OCI-LY3 (cell line): ENCODE data around the gene CD58.

ENCODE experiments used
- H2AFZ ChIP-seq: fragments of 200-600, 300-600 bp; shearing (Covaris generic); 2 replicates; pipeline ENCODE4 v1.6.0; 2014; ENCODE audit warnings: antibody characterized with exemption, low read depth, low read length
- H3K27ac ChIP-seq: fragments of 200-600, 300-600 bp; sonication (generic); 2 replicates; pipeline ENCODE4 v1.5.1; 2014; ENCODE audit warnings: mild to moderate bottlenecking, low read length, moderate library complexity, mixed read lengths
- H3K27me3 ChIP-seq: fragments of 200-600, 300-600 bp; sonication (generic); 2 replicates; pipeline ENCODE4 v1.6.1; 2014; ENCODE audit warnings: low read depth, low read length, mixed read lengths
- H3K36me3 ChIP-seq: fragments of 200-600, 300-600 bp; sonication (generic); replicated peaks from 2 replicates; pipeline ENCODE3; 2014; ENCODE audit warnings: low read depth, low read length, mixed read lengths
- H3K4me1 ChIP-seq: fragments of 300-600, 200-600 bp; sonication (generic); 2 replicates; pipeline ENCODE4 v1.6.1; 2014; ENCODE audit warnings: low read length, mixed read lengths
- H3K4me2 ChIP-seq: fragments of 200-600, 300-600 bp; sonication (generic); 2 replicates; pipeline ENCODE4 v1.6.1; 2014; ENCODE audit warnings: low read length, mixed read lengths
- H3K4me3 ChIP-seq: fragments of 300-600, 200-600 bp; sonication (generic); 2 replicates; pipeline ENCODE4 v1.5.1; 2014; ENCODE audit warnings: antibody characterized with exemption, mild to moderate bottlenecking, low read length, moderate library complexity
- H3K79me2 ChIP-seq: fragments of 300-600, 200-600 bp; shearing (Covaris generic); 2 replicates; pipeline ENCODE4 v1.6.1; 2014; ENCODE audit warnings: mild to moderate bottlenecking, low read length, mixed read lengths
- H3K9ac ChIP-seq: fragments of 300-600, 200-600 bp; shearing (Covaris generic); 2 replicates; pipeline ENCODE4 v1.6.0; 2014; ENCODE audit warnings: mild to moderate bottlenecking, low read length, moderate library complexity
- H3K9me3 ChIP-seq: fragments of 200-600, 300-600 bp; shearing (Covaris generic); 2 replicates; pipeline ENCODE4 v1.6.1; 2014; ENCODE audit warnings: low read length, mixed read lengths; ENCODE audit not compliant: insufficient read depth
- H4K20me1 ChIP-seq: fragments of 200-600, 300-600 bp; sonication (generic); 2 replicates; pipeline ENCODE4 v1.6.1; 2016; ENCODE audit warnings: low read length, mixed read lengths; ENCODE audit not compliant: insufficient read depth
- EZH2phosphoT487 ChIP-seq: fragments of 200-600 bp; shearing (Covaris generic); IDR thresholded peaks from 2 replicates; pipeline ENCODE4 v1.6.1; 2018; ENCODE audit warnings: antibody characterized with exemption, mixed run types, low read depth
- TF ChIP-seq, protein P1 (sequence below): fragments of 200-600, 300-600 bp; sonication (generic); IDR thresholded peaks from 2 replicates; pipeline ENCODE4 v1.5.1; 2014; ENCODE audit warnings: antibody characterized with exemption, low read length, low read depth

CD58 gene

DNA sequence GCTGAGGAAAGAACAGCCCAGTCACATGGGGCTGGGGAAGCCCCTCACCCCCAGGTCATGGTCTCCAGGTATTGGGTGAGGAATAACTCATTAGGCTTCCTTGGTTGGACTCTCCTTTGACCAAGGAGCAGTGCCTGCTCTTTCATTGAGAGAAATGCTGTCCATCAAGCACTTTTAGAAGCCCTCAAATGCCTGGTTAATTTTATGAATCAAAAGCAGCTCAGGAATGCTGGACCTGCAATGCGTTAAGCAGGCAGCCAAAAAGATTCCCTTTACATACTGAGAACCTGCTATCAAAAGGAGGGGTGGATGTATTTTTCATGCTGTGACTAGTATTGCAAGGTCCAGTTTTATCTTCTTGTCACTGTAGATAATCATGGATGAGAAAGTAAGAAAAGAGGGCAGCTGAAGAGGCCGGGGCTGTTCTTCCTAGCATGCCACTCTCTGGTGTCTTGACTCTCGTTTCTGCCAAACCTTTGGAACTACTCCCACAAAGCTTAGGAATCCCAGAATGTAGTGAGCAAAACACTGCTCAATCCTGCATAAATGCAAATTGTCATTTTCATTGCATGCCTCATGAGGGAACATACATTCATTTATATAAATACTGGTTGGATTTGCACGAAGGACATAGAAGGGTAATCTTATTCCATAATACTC lies 2.1 kb upstream of the CD58 start:
- peak overlapping the region; percentile 98 for H3K27ac ChIP-seq
- H2AFZ ChIP-seq = no peak overlapping the region
- H3K9ac ChIP-seq = peak overlapping the region; percentile 100
- no peaks in the 10 kb centered on the region for H3K9me3 ChIP-seq
- peaks cover 22% of the 10 kb centered on the region for H3K79me2 ChIP-seq
- peak overlapping the region; percentile 98 for H3K4me2 ChIP-seq
- H3K4me3 ChIP-seq = no peak overlapping the region
- no peaks in the 10 kb centered on the region for H4K20me1 ChIP-seq
- H3K27me3 ChIP-seq = no peaks in the 10 kb centered on the region
- peaks cover 10% of the 10 kb centered on the region for H3K36me3 ChIP-seq
- H3K4me1 ChIP-seq = peaks cover 92% of the 10 kb centered on the region
- TF ChIP-seq, protein P1, sequence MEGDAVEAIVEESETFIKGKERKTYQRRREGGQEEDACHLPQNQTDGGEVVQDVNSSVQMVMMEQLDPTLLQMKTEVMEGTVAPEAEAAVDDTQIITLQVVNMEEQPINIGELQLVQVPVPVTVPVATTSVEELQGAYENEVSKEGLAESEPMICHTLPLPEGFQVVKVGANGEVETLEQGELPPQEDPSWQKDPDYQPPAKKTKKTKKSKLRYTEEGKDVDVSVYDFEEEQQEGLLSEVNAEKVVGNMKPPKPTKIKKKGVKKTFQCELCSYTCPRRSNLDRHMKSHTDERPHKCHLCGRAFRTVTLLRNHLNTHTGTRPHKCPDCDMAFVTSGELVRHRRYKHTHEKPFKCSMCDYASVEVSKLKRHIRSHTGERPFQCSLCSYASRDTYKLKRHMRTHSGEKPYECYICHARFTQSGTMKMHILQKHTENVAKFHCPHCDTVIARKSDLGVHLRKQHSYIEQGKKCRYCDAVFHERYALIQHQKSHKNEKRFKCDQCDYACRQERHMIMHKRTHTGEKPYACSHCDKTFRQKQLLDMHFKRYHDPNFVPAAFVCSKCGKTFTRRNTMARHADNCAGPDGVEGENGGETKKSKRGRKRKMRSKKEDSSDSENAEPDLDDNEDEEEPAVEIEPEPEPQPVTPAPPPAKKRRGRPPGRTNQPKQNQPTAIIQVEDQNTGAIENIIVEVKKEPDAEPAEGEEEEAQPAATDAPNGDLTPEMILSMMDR = no peak
- no peak for TF ChIP-seq EZH2phosphoT487

DNA sequence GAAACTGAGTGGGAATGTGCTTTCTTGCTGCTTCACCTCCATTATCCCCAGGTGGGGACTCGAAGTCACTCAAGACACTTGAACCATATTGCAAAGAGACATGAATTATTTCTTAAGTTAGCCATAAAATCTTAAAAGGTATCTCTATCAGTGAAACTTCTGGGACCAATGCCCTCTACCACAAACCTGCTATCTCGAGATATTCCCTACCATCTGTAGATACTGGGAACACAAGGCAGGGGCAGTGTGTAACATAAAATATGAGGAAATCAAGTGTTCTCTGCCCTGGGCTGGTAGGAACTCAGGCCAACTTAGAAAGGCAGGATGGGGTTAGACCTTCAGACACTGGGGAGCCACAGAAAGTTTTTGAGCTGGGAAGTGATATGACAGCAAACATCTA lies 1.3 kb upstream of the CD58 start:
- peak overlapping the region; percentile 93; the same call in 1 of the 2 replicates for H3K4me3 ChIP-seq
- TF ChIP-seq EZH2phosphoT487 = no peak
- TF ChIP-seq, protein P1 = no peak
- H2AFZ ChIP-seq = no peak overlapping the region
- peaks cover 4% of the 10 kb centered on the region for H3K36me3 ChIP-seq
- peak overlapping the region; percentile 98 for H3K27ac ChIP-seq
- H3K9ac ChIP-seq = peak overlapping the region; percentile 100
- peak overlapping the region; percentile 98 for H3K4me2 ChIP-seq
- peaks cover 92% of the 10 kb centered on the region for H3K4me1 ChIP-seq
- no peaks in the 10 kb centered on the region for H3K27me3 ChIP-seq
- H3K79me2 ChIP-seq = peaks cover 22% of the 10 kb centered on the region
- no peaks in the 10 kb centered on the region for H3K9me3 ChIP-seq
- no peaks in the 10 kb centered on the region for H4K20me1 ChIP-seq

DNA sequence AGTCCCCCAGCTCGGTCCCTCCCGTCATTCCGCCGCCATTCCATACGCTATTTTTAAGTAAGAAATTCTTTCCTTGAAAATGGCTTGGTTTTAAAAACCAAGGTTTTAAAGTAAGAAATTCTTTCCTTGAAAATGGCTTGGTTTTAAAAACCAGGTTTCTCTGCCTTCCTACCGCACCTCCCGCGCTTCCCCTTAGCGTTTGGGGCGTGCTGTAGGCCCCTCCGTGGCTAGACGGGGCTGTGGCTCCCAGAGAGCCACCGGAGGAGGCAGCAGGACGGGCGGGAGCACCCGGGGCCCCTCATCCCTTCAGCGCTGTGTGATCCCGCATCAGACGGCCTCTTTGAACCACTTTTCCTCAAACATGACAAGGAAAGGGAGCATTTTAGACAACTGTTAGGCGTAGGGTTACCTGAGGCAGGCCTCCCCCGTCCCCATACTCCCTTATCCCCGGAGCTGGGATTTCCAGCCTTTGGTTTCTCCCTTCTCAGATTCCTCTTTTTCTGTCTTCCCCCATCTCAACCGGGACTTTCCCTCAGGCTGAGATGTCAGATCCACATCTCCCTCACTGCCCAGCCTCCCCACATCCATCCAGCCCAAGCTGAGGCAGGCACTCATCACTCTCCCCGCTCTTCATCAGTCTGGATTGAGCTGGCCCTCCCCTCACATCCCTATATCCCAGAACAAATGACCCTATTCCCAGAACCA lies 541 bp upstream of the CD58 start:
- Histone ChIP-seq H3K36me3 (no peaks in the 10 kb centered on the region), H3K9me3 (no peaks in the 10 kb centered on the region), H3K27me3 (no peaks in the 10 kb centered on the region), H3K79me2 (peaks cover 22% of the 10 kb centered on the region), H4K20me1 (no peaks in the 10 kb centered on the region), H3K4me3 (peak overlapping the region; percentile 93), H3K27ac (peak overlapping the region; percentile 98), H3K4me1 (peaks cover 91% of the 10 kb centered on the region), H2AFZ (no peak overlapping the region), H3K4me2 (peak overlapping the region; percentile 98), H3K9ac (peak overlapping the region; percentile 100)
- TF ChIP-seq EZH2phosphoT487 = no peak
- TF ChIP-seq, protein P1 = no peak

DNA sequence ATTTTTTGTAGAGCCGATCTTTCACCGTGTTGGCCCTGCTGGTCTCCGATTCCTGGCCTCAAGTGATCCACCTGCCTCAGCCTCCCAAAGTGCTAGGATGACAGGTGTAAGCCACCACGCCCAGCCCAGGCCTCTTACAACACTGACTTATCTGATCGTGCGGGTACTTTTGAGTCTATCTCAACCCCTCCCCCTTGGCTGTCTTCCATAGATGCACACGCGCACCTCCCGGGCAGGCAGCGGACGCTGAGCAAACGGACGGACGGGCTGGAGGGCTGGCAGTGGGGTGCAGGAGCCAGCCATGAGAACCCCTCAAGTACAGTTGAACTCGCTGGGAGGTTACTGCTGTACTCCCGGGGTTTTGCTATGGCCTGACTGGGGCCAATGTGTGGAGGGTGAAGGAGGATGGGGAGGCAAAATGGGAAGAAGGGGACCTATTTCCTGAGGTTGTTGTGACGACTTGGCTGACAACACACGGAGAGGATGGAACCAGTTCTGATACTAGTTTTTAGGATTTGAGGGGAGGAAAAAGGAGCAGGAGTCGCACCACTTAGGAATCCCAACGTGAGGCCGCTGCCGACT lies 959 bp downstream of the CD58 start:
- H4K20me1 ChIP-seq = no peaks in the 10 kb centered on the region
- H2AFZ ChIP-seq = no peak overlapping the region
- peaks cover 90% of the 10 kb centered on the region for H3K4me1 ChIP-seq
- TF ChIP-seq, protein P1 = no peak
- no peak for TF ChIP-seq EZH2phosphoT487
- peak overlapping the region; percentile 100 for H3K9ac ChIP-seq
- H3K9me3 ChIP-seq = no peaks in the 10 kb centered on the region
- peak overlapping the region; percentile 93 for H3K4me3 ChIP-seq
- H3K27ac ChIP-seq = peak overlapping the region; percentile 98
- H3K79me2 ChIP-seq = peaks cover 22% of the 10 kb centered on the region
- H3K4me2 ChIP-seq = peak overlapping the region; percentile 98
- no peaks in the 10 kb centered on the region for H3K27me3 ChIP-seq
- peaks cover 5% of the 10 kb centered on the region for H3K36me3 ChIP-seq
